ENCODE measurements around the gene TBCK. TPM values are rescaled to one million over a fixed set of nuclear protein-coding genes. Genes with fewer than 3 reads are reported as not detected.
A peak's percentile ranks its signal among the peaks of the same experiment; 100 is the strongest.

The TBCK gene
- total and polyA plus RNA-seq, 2 of the 13 experiments (the other 11 are each of a cell fraction or from before 2014, with no cell fraction given), result 51.0 to 62.4 TPM

DNA sequence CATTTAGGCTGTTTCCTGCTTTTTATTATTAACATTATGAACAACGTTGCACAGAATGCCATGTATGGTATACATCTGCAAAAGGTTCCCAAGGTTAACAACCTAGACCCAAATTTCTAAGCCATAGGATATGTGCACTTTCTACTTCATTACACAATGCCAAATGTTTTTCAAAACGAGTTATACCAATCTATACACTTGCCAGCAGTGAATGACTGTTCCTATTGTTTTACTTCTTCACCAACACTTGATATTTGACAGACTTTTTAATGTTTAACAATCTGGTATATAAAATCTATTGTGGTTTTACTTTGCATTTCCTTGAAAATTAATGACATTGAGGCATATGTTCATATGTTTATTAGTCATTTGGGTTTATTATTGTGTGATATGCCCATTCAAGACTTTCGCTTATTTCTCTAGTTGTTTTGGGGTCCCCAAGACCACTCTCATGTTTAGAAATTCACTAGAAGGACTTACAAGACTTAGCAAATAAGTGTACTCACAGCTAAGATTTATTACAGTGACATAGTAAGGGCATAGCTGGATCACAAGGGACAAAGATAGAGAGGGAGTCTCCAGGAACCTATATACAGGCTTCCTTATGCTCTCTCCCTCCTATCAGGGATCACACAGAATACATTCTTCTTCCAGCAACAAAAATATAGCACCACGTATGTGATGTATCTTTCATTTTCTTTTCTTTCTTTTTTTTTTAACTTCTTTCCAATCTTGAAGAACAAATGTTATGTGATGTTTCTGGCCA lies 62.5 kb downstream of the TBCK start:
- intact Hi-C loops (cut with micrococcal nuclease; ENCODE audit: unreplicated experiment), result no loop called here
- Histone ChIP-seq H3K4me2 (ENCODE audit: low read depth, low read length) (no peak overlapping the region), H3K36me3 (replicated peaks in 1 of 2; ENCODE audit: control insufficient read depth in 1 of 2, insufficient read depth in 2 of 2, low read length in 2 of 2) (peaks cover 16 to 28% of the 10 kb centered on the region in 2 experiments), H3K27ac (ENCODE audit: extremely low read length, insufficient read depth, low read length) (peak overlapping the region; percentile 39), H3K79me2 (ENCODE audit: insufficient read depth, low read length) (peaks cover 3% of the 10 kb centered on the region), H4K20me1 (ENCODE audit: insufficient read depth, low read length) (no peaks in the 10 kb centered on the region), H3K4me3 (replicated peaks in 1 of 3; ENCODE audit: insufficient read depth in 1 of 3, low read depth in 2 of 3, low read length in 3 of 3) (no peak overlapping the region), H3K9ac (ENCODE audit: insufficient read depth, low read depth, low read length) (no peak overlapping the region), H2AFZ (ENCODE audit: low read length) (no peak overlapping the region), H3K4me1 (ENCODE audit: insufficient read depth, low read length) (peaks cover 39% of the 10 kb centered on the region), H3K9me3 (ENCODE audit: low read length) (no peaks in the 10 kb centered on the region), H3K27me3 (ENCODE audit: control insufficient read depth in 1 of 2, insufficient read depth in 2 of 2, low read length in 2 of 2) (no peaks in the 10 kb centered on the region)
- ATAC-seq (no peak), FAIRE-seq (no peak), DNase-seq (ENCODE audit: low spot score) (no peak)
- TF ChIP-seq NCOA2 (CRISPR knock-in tag; IDR thresholded peaks at IDR 0.05), result 0 out of 2 replicates have a peak, but pooled peaks have one; percentile 6
- TF ChIP-seq, protein P1, sequence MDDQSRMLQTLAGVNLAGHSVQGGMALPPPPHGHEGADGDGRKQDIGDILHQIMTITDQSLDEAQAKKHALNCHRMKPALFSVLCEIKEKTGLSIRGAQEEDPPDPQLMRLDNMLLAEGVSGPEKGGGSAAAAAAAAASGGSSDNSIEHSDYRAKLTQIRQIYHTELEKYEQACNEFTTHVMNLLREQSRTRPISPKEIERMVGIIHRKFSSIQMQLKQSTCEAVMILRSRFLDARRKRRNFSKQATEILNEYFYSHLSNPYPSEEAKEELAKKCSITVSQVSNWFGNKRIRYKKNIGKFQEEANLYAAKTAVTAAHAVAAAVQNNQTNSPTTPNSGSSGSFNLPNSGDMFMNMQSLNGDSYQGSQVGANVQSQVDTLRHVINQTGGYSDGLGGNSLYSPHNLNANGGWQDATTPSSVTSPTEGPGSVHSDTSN (CRISPR knock-in tag; IDR thresholded peaks at IDR 0.05; ENCODE audit: borderline replicate concordance), result no peak
- CTCF ChIA-PET (ENCODE audit: low intra/inter-chr PET ratio, low total read pairs), result no interaction called here
- in situ Hi-C loops (cut with HindIII; ENCODE audit: extremely low pct_ligation_motif_present, low pct_unique_long_range_greater_than_20kb), result no loop called here
- WGBS (ENCODE audit: low lambda C conversion rate), result 87% methylated on average over 4 of the region's 4 CpGs
- POLR2A ChIA-PET, result interaction anchor here (1.0 to 1.2 kb wide), 2 partner anchors 11 kb away, joined by 3 to 4 read pairs; no protein-coding TSS in a partner anchor
- no TSS peak for BruUV-seq (replicated peaks)

GRCh38 chr4:106247600-106247999 lies 68.4 kb downstream of the TBCK start:
- no peak for FAIRE-seq
- no peak overlapping the region for H3K4me2 ChIP-seq (ENCODE audit: low read depth, low read length)
- no peak for DNase-seq (ENCODE audit: low spot score)
- H4K20me1 ChIP-seq (ENCODE audit: insufficient read depth, low read length), result no peaks in the 10 kb centered on the region
- in situ Hi-C loops (cut with HindIII; ENCODE audit: extremely low pct_ligation_motif_present, low pct_unique_long_range_greater_than_20kb) (no loop called here), intact Hi-C loops (cut with micrococcal nuclease; ENCODE audit: unreplicated experiment) (no loop called here)
- H3K36me3 ChIP-seq (replicated peaks in 1 of 2; ENCODE audit: control insufficient read depth in 1 of 2, insufficient read depth in 2 of 2, low read length in 2 of 2), result peaks cover 2 to 18% of the 10 kb centered on the region in 2 experiments
- H3K27ac ChIP-seq (ENCODE audit: extremely low read length, insufficient read depth, low read length), result no peak overlapping the region
- no peak overlapping the region for H2AFZ ChIP-seq (ENCODE audit: low read length)
- CTCF ChIA-PET (ENCODE audit: low intra/inter-chr PET ratio, low total read pairs), result no interaction called here
- no TSS peak for BruUV-seq (replicated peaks)
- H3K79me2 ChIP-seq (ENCODE audit: insufficient read depth, low read length), result no peaks in the 10 kb centered on the region
- TF ChIP-seq CREB1 (IDR thresholded peaks at IDR 0.05) (peak; percentile 65; the same call in 1 of the 2 replicates), CREB1 (CRISPR knock-in tag; IDR thresholded peaks at IDR 0.05) (no peak), ZNF709 (CRISPR knock-in tag; IDR thresholded peaks at IDR 0.05) (no peak), ATF7 (IDR thresholded peaks at IDR 0.05) (peak; percentile 67; the same call in 1 of the 2 replicates), ATF7 (CRISPR knock-in tag; IDR thresholded peaks at IDR 0.05) (no peak)
- peaks cover 14% of the 10 kb centered on the region for H3K4me1 ChIP-seq (ENCODE audit: insufficient read depth, low read length)
- no peak overlapping the region for H3K4me3 ChIP-seq (replicated peaks in 1 of 3; ENCODE audit: insufficient read depth in 1 of 3, low read depth in 2 of 3, low read length in 3 of 3)
- H3K9ac ChIP-seq (ENCODE audit: insufficient read depth, low read depth, low read length), result no peak overlapping the region
- H3K9me3 ChIP-seq (ENCODE audit: low read length), result no peaks in the 10 kb centered on the region
- ATAC-seq, result no peak
- POLR2A ChIA-PET, result no interaction called here
- no peaks in the 10 kb centered on the region for H3K27me3 ChIP-seq (ENCODE audit: control insufficient read depth in 1 of 2, insufficient read depth in 2 of 2, low read length in 2 of 2)
